ENCODE results near the gene IL20RA. TPM values are rescaled to one million over a fixed set of nuclear protein-coding genes. Genes with fewer than 3 reads are reported as not detected.
"Not testable (repeated sequence)": the region's sequence is repeated elsewhere in the genome, so short reads cannot be mapped to it uniquely, and the experiment has no call there.

The IL20RA gene
- polyA plus RNA-seq, 3 donors from 2014 or later, result not detected

DNA sequence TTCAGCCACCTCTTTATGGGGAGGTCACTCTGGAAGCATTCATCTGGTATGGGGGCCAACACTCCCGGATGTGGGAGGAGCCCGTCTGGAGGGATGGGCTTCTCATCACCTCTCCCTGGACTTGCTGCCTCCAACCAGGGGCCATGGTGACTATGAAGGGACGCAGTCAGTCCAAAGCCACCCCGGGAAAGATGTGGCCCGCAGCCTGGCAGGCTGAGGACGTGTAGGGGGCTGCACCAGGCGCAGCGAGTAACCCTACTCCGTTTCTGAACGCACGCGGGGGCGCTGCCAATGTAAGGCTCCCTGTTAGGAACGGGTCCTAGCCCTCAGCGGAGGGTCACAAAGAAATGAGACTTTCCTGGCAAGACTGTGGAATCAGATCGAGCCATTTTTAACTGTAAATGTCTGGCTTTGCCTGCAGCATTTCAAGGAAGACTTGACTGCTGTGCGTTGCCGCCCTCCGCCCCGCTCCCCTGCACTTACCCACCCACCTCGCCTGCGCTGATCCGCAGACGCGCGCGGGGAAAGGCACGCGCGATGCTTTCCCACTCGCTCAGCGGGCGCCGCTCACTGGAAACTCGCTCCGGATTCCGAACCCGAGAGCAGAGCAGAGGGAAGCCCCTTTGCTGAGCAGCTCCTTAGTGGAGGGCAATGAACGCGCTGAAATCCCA, 55.1 kb downstream of the IL20RA start:
- Mint-ChIP-seq H3K4me3 (no peak overlapping the region), H3K36me3 (no peaks in the 10 kb centered on the region), H3K27ac (no peak overlapping the region), H3K4me1 (no peaks in the 10 kb centered on the region), H3K27me3 (ENCODE audit: low read depth in 3 of 3) (peaks cover 8 to 40% (median 27%) of the 10 kb centered on the region in 3 donors), H3K9me3 (peaks cover 0 to 2% (median 0%) of the 10 kb centered on the region in 6 donors)
- DNase-seq, result no peak

DNA sequence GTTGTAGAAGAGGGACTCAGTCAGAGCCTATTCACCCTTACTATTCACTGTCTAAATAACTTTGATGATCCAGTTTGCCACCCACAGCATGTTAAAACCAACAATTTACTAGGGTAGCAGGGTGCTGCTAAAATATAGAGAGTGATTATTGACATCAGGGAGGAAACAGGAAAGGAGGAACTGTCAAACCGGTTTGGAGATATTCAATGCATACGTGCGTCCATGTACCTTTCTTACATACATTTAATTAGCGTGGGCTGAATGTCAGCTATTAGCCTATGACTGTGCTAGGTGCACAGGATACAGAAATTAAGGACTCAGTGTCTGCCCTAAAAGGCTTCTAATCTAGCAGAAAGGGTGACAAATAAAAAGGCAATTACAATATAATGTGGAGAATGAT, 57.2 kb downstream of the IL20RA start:
- no peaks in the 10 kb centered on the region for H3K36me3 Mint-ChIP-seq
- H3K9me3 Mint-ChIP-seq, result no peaks in the 10 kb centered on the region
- no peak overlapping the region for H3K4me3 Mint-ChIP-seq
- no peak for DNase-seq
- H3K27ac Mint-ChIP-seq, result no peak overlapping the region
- peaks cover 5 to 42% (median 24%) of the 10 kb centered on the region in 3 donors for H3K27me3 Mint-ChIP-seq (ENCODE audit: low read depth in 3 of 3)
- no peaks in the 10 kb centered on the region for H3K4me1 Mint-ChIP-seq

DNA sequence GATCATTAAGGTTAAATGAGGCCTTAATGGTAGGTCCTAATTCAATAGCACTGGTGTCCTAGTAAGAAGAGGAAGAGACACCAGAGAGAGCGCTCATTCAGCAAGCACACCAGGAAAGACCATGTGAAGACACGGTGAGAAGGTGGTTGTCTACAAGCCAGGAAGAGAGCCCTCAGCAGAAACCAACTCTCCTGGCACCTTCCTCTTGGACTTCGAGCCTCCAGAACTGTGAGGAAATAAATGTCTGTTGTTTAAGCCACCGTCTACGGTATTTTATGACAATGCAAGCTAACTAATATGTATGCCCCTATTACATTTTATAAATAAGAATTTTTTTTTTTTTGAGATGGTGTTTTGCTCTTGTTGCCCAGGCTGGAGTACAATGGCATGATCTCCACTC, 59.3 kb downstream of the IL20RA start:
- H3K36me3 Mint-ChIP-seq, result no peaks in the 10 kb centered on the region
- no peak overlapping the region for H3K27ac Mint-ChIP-seq
- no peaks in the 10 kb centered on the region for H3K9me3 Mint-ChIP-seq
- no peak overlapping the region for H3K4me3 Mint-ChIP-seq
- H3K4me1 Mint-ChIP-seq, result no peaks in the 10 kb centered on the region
- no peak for DNase-seq
- peaks cover 4 to 34% (median 18%) of the 10 kb centered on the region in 3 donors for H3K27me3 Mint-ChIP-seq (ENCODE audit: low read depth in 3 of 3)

DNA sequence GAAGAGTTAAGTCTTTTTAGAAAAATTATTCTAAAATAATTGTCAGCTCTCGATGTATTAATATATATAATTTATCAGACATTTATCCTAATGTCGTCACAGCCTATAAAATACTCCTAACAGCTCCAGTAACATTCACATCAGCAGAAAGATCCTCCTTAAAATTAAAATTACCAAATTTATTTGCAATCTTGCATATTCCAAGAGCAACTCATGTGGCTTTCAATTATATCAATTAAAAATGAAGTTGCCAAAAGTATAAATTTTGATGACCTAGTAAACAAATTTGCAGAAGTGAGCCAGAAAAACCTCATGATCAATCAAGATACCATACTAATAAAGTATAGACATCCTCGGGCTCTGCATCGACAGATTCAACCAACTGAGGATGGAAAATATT, 60.2 kb downstream of the IL20RA start:
- Mint-ChIP-seq H3K27ac (no peak overlapping the region), H3K4me3 (no peak overlapping the region), H3K9me3 (no peaks in the 10 kb centered on the region), H3K36me3 (no peaks in the 10 kb centered on the region), H3K4me1 (no peaks in the 10 kb centered on the region), H3K27me3 (ENCODE audit: low read depth in 3 of 3) (peaks cover 7 to 31% (median 12%) of the 10 kb centered on the region in 3 donors)
- no peak for DNase-seq

DNA sequence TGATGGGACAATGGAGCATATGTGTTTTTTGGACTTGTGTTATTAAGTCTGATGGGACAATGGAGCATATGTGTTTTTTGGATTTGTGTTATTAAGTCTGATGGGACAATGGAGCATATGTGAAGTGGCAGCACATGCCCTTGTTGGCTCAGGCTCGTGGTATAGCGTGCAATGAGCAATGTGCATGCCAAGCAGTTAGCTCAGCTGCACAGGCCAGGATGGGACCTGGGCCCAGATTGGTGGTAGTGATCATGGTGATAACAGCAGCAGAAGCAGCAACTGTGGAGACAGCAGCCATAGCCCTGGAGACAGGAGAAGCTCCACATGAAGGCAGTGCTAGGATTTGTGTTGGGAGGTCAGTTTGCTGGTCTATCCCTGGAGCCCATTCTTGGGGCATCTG, 61.1 kb downstream of the IL20RA start:
- H3K36me3 Mint-ChIP-seq, result no peaks in the 10 kb centered on the region
- no peak overlapping the region for H3K27ac Mint-ChIP-seq
- no peaks in the 10 kb centered on the region for H3K9me3 Mint-ChIP-seq
- no peak overlapping the region for H3K4me3 Mint-ChIP-seq
- no peaks in the 10 kb centered on the region for H3K4me1 Mint-ChIP-seq
- DNase-seq, result no peak
- peaks cover 9 to 28% (median 10%) of the 10 kb centered on the region in 3 donors for H3K27me3 Mint-ChIP-seq (ENCODE audit: low read depth in 3 of 3)

DNA sequence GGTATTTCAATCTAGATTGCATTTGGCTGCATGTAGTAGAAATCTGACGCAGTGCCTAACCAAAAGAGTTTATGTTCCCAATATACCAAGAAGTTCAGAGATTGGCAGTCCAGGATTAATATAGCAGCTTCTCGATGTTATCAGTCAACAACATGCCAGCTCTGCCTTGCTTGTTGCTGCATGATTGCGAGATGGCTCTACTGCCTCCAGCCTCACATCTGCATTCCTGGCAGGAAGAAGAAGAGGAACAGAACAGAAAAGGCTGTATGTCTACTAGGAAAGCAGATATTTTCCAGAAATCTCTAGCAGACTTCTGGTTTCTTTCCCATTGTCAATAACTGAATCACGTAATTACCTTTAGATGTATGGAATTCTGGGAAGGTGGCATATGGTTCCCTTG, 61.8 kb downstream of the IL20RA start:
- Mint-ChIP-seq H3K9me3 (no peaks in the 10 kb centered on the region), H3K36me3 (no peaks in the 10 kb centered on the region), H3K27me3 (ENCODE audit: low read depth in 3 of 3) (peaks cover 9 to 22% (median 10%) of the 10 kb centered on the region in 3 donors), H3K4me3 (no peak overlapping the region), H3K27ac (no peak overlapping the region), H3K4me1 (no peaks in the 10 kb centered on the region)
- DNase-seq, result no peak

DNA sequence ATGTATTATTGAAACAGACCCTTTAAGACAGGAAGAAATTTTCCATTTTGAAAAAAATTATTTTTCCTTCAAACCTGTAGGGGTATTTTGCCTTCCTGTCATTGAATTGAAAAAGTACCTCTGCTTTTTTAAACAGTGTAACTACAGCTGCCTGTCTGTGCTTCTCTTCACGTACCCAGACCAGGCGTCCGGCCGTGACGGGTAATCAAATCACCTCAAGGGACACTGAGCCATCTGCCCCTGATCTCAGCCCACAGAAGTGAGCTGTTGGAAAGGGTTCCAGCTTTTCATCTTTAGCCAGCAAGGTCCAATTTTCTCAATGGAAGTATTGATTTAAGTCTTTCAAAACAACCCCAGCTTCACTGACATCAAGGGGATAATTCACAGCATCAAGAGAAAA, 64.7 kb downstream of the IL20RA start:
- H3K27me3 Mint-ChIP-seq (ENCODE audit: low read depth in 3 of 3), result peaks cover 7 to 14% (median 9%) of the 10 kb centered on the region in 3 donors

DNA sequence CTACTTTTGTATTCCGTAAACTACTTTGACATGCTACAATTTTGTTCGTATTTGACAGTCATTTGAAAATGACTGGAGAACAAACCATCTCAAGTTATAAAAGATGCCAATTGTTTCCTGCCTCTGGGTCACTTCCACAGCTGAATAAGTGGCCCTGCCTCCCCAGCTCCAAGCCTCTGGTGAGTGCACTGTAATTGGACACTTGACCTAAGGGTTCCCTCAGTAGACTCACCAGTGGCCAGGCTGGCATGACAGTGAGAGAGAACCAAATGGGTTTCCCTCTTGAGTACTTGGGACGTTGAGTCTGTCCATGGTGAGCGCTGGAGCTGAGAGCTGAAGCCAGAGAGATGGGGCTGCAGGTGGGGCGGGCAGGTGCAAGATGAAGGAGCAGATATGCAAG, 65.6 kb downstream of the IL20RA start:
- DNase-seq, result no peak
- H3K27me3 Mint-ChIP-seq (ENCODE audit: low read depth in 3 of 3), result peaks cover 8 to 14% (median 9%) of the 10 kb centered on the region in 3 donors
- H3K36me3 Mint-ChIP-seq, result no peaks in the 10 kb centered on the region
- no peak overlapping the region for H3K4me3 Mint-ChIP-seq
- H3K4me1 Mint-ChIP-seq, result no peaks in the 10 kb centered on the region
- no peak overlapping the region for H3K27ac Mint-ChIP-seq
- H3K9me3 Mint-ChIP-seq, result no peaks in the 10 kb centered on the region

More for the DNA sequence above, 64.7 kb downstream of the IL20RA start:
- Mint-ChIP-seq H3K4me1 (no peaks in the 10 kb centered on the region), H3K27ac (no peak overlapping the region), H3K4me3 (no peak overlapping the region), H3K9me3 (no peaks in the 10 kb centered on the region), H3K36me3 (no peaks in the 10 kb centered on the region)
- no peak for DNase-seq

DNA sequence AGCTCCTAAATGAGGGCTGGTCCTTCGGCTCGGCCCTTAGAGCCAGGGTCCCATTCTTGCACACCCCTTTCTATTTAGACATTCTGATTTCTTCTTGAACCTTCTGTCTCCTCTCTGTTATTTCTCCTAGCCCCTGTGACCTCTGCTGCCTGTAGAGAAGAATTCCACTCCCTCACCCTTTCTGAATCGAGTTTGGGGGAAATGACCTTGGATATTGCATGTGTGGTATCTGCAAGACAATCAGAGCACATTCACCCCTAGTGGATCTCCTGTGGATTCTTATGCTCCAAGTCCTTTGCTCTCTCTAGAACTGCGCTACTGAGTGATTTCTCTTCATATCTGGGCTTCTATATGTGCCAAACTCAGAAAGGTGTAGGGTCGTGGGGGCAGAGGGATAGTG, 67.7 kb downstream of the IL20RA start:
- Mint-ChIP-seq H3K4me3 (no peak overlapping the region), H3K9me3 (no peaks in the 10 kb centered on the region), H3K27ac (no peak overlapping the region), H3K4me1 (no peaks in the 10 kb centered on the region), H3K27me3 (ENCODE audit: low read depth in 3 of 3) (peaks cover 7 to 14% (median 11%) of the 10 kb centered on the region in 3 donors), H3K36me3 (no peaks in the 10 kb centered on the region)
- no peak for DNase-seq

DNA sequence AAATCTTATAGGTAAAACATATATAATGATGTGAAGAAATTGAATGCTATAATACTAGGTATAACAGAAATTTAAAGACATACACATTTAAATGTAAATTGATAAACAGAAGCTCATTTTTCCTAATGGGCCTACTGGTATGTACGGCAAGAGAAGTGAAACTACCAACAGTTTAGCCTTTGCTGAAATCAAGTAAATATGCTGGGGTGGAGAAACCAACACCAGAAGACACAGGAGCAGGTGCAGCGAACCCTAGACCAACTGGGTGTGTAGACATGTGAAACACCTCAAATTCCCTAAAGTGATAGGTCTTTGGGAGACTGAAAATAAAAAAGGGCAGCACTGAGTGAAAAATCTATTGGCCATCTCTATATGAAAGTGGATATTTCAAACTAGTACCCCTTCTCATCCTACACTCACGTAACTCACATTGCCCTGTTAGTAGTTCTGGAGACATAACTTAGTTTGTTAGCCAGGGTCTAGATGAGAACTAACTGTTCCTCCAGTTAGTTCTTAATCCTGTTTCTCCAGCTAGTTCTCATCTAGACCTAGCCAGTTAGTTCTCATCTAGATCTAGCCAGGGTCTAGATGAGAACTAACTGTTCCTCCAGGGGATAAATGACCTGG, 69.6 kb downstream of the IL20RA start:
- no peaks in the 10 kb centered on the region for H3K9me3 Mint-ChIP-seq
- H3K4me1 Mint-ChIP-seq, result no peaks in the 10 kb centered on the region
- peaks cover 4 to 11% (median 10%) of the 10 kb centered on the region in 3 donors for H3K27me3 Mint-ChIP-seq (ENCODE audit: low read depth in 3 of 3)
- no peak overlapping the region for H3K4me3 Mint-ChIP-seq
- H3K27ac Mint-ChIP-seq, result no peak overlapping the region
- DNase-seq, result no peak
- H3K36me3 Mint-ChIP-seq, result no peaks in the 10 kb centered on the region

DNA sequence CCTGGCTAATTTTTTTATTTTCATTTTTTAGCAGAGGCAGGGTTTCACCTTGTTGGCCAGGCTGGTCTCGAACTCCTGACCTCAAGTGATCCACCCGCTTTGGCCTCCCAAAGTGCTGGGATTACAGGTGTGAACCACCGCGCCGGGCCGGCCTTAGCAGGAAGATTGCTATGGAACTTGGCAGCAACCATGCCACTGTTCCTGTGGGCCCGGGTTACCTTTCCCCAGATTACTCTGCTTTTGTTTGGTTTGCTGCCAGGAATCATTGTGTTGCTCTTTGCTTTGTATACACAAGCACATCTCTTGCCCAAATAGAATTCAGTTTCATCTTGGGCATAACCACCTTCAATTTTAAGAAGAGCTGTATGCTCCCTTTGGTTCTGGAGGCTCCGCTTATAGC, 71.0 kb downstream of the IL20RA start:
- H3K9me3 Mint-ChIP-seq; DNase-seq; H3K36me3 Mint-ChIP-seq; H3K4me1 Mint-ChIP-seq; H3K27me3 Mint-ChIP-seq (ENCODE audit: low read depth in 3 of 3); H3K27ac Mint-ChIP-seq; H3K4me3 Mint-ChIP-seq: not testable (repeated sequence)

DNA sequence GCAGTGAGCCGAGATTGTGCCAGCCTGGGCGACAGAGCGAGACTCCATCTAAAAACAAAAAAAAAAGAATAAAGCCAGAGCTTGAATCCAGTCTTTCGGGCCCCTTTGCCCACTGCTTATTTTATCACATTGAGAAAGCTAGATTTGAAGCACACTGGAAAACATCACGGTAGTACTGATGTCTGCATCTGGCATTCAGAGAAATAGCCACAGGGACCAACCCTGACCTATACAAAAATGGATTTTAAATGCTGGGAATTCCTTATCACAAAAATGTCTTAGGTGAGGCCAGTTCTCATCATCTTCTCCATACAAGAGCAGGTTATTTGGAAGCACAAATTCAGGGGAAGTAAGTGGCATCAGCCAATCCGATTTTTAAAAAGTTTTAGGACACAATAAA, 73.2 kb downstream of the IL20RA start:
- H3K9me3 Mint-ChIP-seq, result no peaks in the 10 kb centered on the region
- no peak overlapping the region for H3K27ac Mint-ChIP-seq
- H3K27me3 Mint-ChIP-seq (ENCODE audit: low read depth in 3 of 3), result peaks cover 9 to 11% (median 11%) of the 10 kb centered on the region in 3 donors
- no peak overlapping the region for H3K4me3 Mint-ChIP-seq
- H3K4me1 Mint-ChIP-seq, result peaks cover 0 to 9% of the 10 kb centered on the region in 2 donors
- no peaks in the 10 kb centered on the region for H3K36me3 Mint-ChIP-seq
- DNase-seq, result no peak

DNA sequence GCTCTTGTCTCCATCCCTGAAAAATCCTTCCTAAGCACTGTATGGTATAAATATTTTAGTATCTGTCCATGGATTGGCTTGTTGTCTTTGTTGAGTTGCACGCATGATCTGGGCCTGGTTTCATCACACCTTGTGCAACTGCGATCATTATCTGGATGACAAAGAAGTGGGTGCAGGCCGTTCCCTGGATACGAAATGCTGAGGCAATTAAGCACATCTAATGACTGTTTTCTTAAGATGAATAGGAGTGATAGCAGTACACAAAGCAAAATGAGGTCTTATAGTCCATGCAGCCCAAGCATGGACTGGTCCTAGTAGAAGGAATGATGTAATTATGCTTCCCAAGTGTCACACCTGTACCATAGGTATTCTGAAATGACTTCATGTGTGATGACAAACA, 74.8 kb downstream of the IL20RA start:
- Mint-ChIP-seq H3K9me3 (no peaks in the 10 kb centered on the region), H3K4me1 (peaks cover 0 to 9% of the 10 kb centered on the region in 2 donors), H3K36me3 (no peaks in the 10 kb centered on the region), H3K4me3 (no peak overlapping the region), H3K27ac (no peak overlapping the region), H3K27me3 (ENCODE audit: low read depth in 3 of 3) (peaks cover 8 to 17% (median 9%) of the 10 kb centered on the region in 3 donors)
- DNase-seq, result no peak

DNA sequence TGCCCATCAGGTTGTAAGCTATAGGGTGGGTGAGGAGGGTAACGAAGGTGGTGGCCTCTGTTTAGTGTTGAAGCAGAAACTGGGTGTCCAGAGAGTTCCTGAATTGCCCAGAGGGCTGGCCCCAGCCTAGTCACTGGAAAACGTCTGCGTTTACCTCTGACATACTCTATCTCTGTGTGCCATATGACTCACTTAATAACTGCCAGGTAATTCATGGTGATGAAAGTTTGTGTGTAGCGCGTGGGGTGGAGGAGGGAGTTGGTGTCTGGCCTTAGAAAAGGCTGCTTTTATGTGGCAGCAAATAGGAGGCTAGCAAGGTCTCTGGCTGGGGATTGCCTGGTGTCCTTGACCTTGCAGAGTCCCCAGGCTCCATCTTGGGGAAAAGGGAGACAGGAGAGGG, 75.3 kb downstream of the IL20RA start:
- no peak for DNase-seq
- no peak overlapping the region for H3K4me3 Mint-ChIP-seq
- peaks cover 8 to 17% (median 9%) of the 10 kb centered on the region in 3 donors for H3K27me3 Mint-ChIP-seq (ENCODE audit: low read depth in 3 of 3)
- H3K9me3 Mint-ChIP-seq, result no peaks in the 10 kb centered on the region
- H3K36me3 Mint-ChIP-seq, result no peaks in the 10 kb centered on the region
- no peak overlapping the region for H3K27ac Mint-ChIP-seq
- H3K4me1 Mint-ChIP-seq, result peaks cover 0 to 9% of the 10 kb centered on the region in 2 donors

DNA sequence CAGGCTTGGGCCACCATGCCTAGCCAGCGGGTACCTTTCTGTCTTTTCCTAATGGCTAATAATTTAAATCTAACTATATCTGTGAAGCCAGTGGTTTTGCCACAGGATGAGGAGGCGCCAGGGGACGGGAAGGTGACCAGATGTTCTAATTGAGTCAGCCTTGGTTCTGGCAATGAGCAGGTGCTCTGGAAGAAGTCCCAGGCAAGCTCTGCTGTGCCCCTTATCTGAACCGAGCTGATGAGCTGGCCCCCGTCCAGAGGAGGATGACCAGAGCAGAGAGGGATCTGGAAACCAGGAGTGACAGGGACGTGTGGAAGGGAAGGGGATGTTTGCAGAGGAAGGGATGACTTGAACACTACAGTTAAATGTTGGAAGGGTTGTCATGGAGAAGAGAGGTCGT, 75.9 kb downstream of the IL20RA start:
- DNase-seq, result no peak
- H3K9me3 Mint-ChIP-seq, result no peaks in the 10 kb centered on the region
- peaks cover 0 to 9% of the 10 kb centered on the region in 2 donors for H3K4me1 Mint-ChIP-seq
- H3K27me3 Mint-ChIP-seq (ENCODE audit: low read depth in 3 of 3), result peaks cover 6 to 17% (median 8%) of the 10 kb centered on the region in 3 donors
- no peak overlapping the region for H3K27ac Mint-ChIP-seq
- no peak overlapping the region for H3K4me3 Mint-ChIP-seq
- no peaks in the 10 kb centered on the region for H3K36me3 Mint-ChIP-seq
